Chondrocyte (in vitro differentiated cells): ENCODE measurements around the gene LY9. TPM values are rescaled to one million over a fixed set of nuclear protein-coding genes. Genes with fewer than 3 reads are reported as not detected.
"Not testable (repeated sequence)": the region's sequence is repeated elsewhere in the genome, so short reads cannot be mapped to it uniquely, and the experiment has no call there.

Source experiments
- DNase-seq: peaks from one replicate; pipeline ENCODE4 v3.0.0; 2021; ENCODE audit warnings: mixed read lengths, low spot score
- H3K27ac Mint-ChIP-seq: one replicate; pipeline ENCODE4 v1.8.0; 2021; ENCODE audit warnings: mild to moderate bottlenecking, moderate library complexity, mixed read lengths; ENCODE audit not compliant: unreplicated experiment
- H3K27me3 Mint-ChIP-seq: 2 replicates; pipeline ENCODE4 v1.8.0; 2021; ENCODE audit warnings: low read depth, mixed read lengths
- H3K36me3 Mint-ChIP-seq: 2 replicates; pipeline ENCODE4 v1.8.0; 2021; ENCODE audit warnings: low read depth, mixed read lengths
- H3K4me1 Mint-ChIP-seq: 2 replicates; pipeline ENCODE4 v1.8.0; 2021; ENCODE audit warnings: low read depth, mild to moderate bottlenecking, mixed read lengths
- H3K4me3 Mint-ChIP-seq: one replicate; pipeline ENCODE4 v1.8.0; 2021; ENCODE audit warnings: mild to moderate bottlenecking, moderate library complexity, mixed read lengths; ENCODE audit not compliant: unreplicated experiment
- H3K9me3 Mint-ChIP-seq: 2 replicates; pipeline ENCODE4 v1.8.0; 2021; ENCODE audit warnings: low read depth, mixed read lengths
- CTCF ChIP-seq: fragments of 200-600 bp; sonication (generic); IDR thresholded peaks from 2 replicates; pipeline ENCODE4 v1.5.0; 2021; ENCODE audit warnings: antibody characterized with exemption, mild to moderate bottlenecking, moderate library complexity
- total RNA-seq: library from RNA; stranded (reverse); gene quantifications from 3 replicates; pipeline ENCODE4 v1.2.1, GENCODE V29; 2021

The LY9 gene
- total RNA-seq, 1 donor from 2014 or later, result not detected

- Mint-ChIP-seq H3K27me3 (peaks cover 7% of the 10 kb centered on the region), H3K36me3 (no peaks in the 10 kb centered on the region), H3K4me3 (no peak overlapping the region), H3K9me3 (no peaks in the 10 kb centered on the region), H3K4me1 (no peaks in the 10 kb centered on the region), H3K27ac (no peak overlapping the region)
- DNase-seq, result no peak
- no peak for TF ChIP-seq CTCF
Measured at GRCh38 chr1:160864173-160864572, 68.2 kb downstream of the LY9 start.

- H3K4me3 Mint-ChIP-seq, result no peak overlapping the region
- DNase-seq, result no peak
- no peaks in the 10 kb centered on the region for H3K36me3 Mint-ChIP-seq
- no peaks in the 10 kb centered on the region for H3K9me3 Mint-ChIP-seq
- H3K27ac Mint-ChIP-seq, result no peak overlapping the region
- no peak for TF ChIP-seq CTCF
- peaks cover 7% of the 10 kb centered on the region for H3K27me3 Mint-ChIP-seq
- H3K4me1 Mint-ChIP-seq, result no peaks in the 10 kb centered on the region
Measured at GRCh38 chr1:160865337-160865736, 69.4 kb downstream of the LY9 start.

GRCh38 chr1:160866001-160866694, 70.2 kb downstream of the LY9 start:
- no peaks in the 10 kb centered on the region for H3K4me1 Mint-ChIP-seq
- H3K4me3 Mint-ChIP-seq, result no peak overlapping the region
- peaks cover 6% of the 10 kb centered on the region for H3K27me3 Mint-ChIP-seq
- no peaks in the 10 kb centered on the region for H3K9me3 Mint-ChIP-seq
- H3K27ac Mint-ChIP-seq, result no peak overlapping the region
- no peak for DNase-seq
- no peak for TF ChIP-seq CTCF
- H3K36me3 Mint-ChIP-seq, result no peaks in the 10 kb centered on the region

GRCh38 chr1:160866695-160867260, 70.8 kb downstream of the LY9 start:
- Mint-ChIP-seq H3K36me3 (no peaks in the 10 kb centered on the region), H3K4me1 (no peaks in the 10 kb centered on the region), H3K4me3 (no peak overlapping the region), H3K27ac (no peak overlapping the region), H3K27me3 (peaks cover 3% of the 10 kb centered on the region), H3K9me3 (no peaks in the 10 kb centered on the region)
- no peak for TF ChIP-seq CTCF
- DNase-seq, result no peak

GRCh38 chr1:160867651-160868050, 71.7 kb downstream of the LY9 start:
- DNase-seq, H3K4me3 Mint-ChIP-seq, H3K36me3 Mint-ChIP-seq, H3K27me3 Mint-ChIP-seq, H3K9me3 Mint-ChIP-seq, H3K27ac Mint-ChIP-seq, H3K4me1 Mint-ChIP-seq: not testable (repeated sequence)

- Mint-ChIP-seq H3K27me3 (peaks cover 3% of the 10 kb centered on the region), H3K36me3 (no peaks in the 10 kb centered on the region), H3K4me1 (no peaks in the 10 kb centered on the region), H3K27ac (no peak overlapping the region), H3K4me3 (no peak overlapping the region), H3K9me3 (no peaks in the 10 kb centered on the region)
- DNase-seq, result no peak
- no peak for TF ChIP-seq CTCF
Measured at GRCh38 chr1:160868141-160868540, 72.2 kb downstream of the LY9 start.
